Liver (tissue), 9 donors: ENCODE measurements around the gene WAC. TPM values are rescaled to one million over a fixed set of nuclear protein-coding genes. Genes with fewer than 3 reads are reported as not detected.
"Not testable (repeated sequence)": the region's sequence is repeated elsewhere in the genome, so short reads cannot be mapped to it uniquely, and the experiment has no call there.

Experiments
- DNase-seq: peaks from one replicate; pipeline ENCODE4 v3.0.0-alpha.2; 2017; ENCODE audit warnings: low spot score
- H3K27ac ChIP-seq, 2 donors: one replicate each; pipeline ENCODE4 v1.7.0; 2013; ENCODE audit warnings: inconsistent platforms in 2 of 2, low read length in 2 of 2, control low read depth in 1 of 2, low read depth in 1 of 2, mild to moderate bottlenecking in 1 of 2
- H3K27me3 ChIP-seq, 4 donors: one replicate each; pipeline versions ENCODE4 v1.6.1 to v1.7.0; 2013; ENCODE audit warnings: low read length in 3 of 4, inconsistent platforms in 1 of 4, mild to moderate bottlenecking in 1 of 4, moderate library complexity in 1 of 4; ENCODE audit not compliant: control insufficient read depth in 4 of 4, insufficient read depth in 4 of 4
- H3K36me3 ChIP-seq, 4 donors: one replicate each; pipeline versions ENCODE4 v1.6.1 to v1.7.0; 2013; ENCODE audit warnings: low read length in 3 of 4, mild to moderate bottlenecking in 3 of 4, low read depth in 1 of 4, moderate library complexity in 1 of 4; ENCODE audit not compliant: control insufficient read depth in 4 of 4, insufficient read depth in 3 of 4
- H3K4me1 ChIP-seq, 4 donors: one replicate each; pipeline versions ENCODE4 v1.6.1 to v1.7.0; 2013; ENCODE audit warnings: low read length in 3 of 4, mild to moderate bottlenecking in 3 of 4, moderate library complexity in 1 of 4; ENCODE audit not compliant: control insufficient read depth in 4 of 4, insufficient read depth in 4 of 4
- H3K4me3 ChIP-seq, 3 donors: one replicate each; pipeline versions ENCODE4 v1.6.1 to v1.7.0; 2013; ENCODE audit warnings: low read length in 3 of 3, control low read depth in 1 of 3, low read depth in 1 of 3, mild to moderate bottlenecking in 1 of 3
- H3K9ac ChIP-seq, 2 donors: one replicate each; pipeline ENCODE4 v1.7.0; 2013; ENCODE audit warnings: low read length in 2 of 2, mild to moderate bottlenecking in 2 of 2, moderate library complexity in 2 of 2, control low read depth in 1 of 2, low read depth in 1 of 2
- H3K9me3 ChIP-seq, 4 donors: one replicate each; pipeline versions ENCODE4 v1.6.1 to v1.7.0; 2013; ENCODE audit warnings: low read length in 3 of 4; ENCODE audit not compliant: control insufficient read depth in 4 of 4
- ATF3 ChIP-seq: IDR thresholded peaks from 2 replicates; pipeline ENCODE4 v1.6.1; 2016; ENCODE audit warnings: antibody characterized with exemption
- CTCF ChIP-seq: fragments of 150-350 bp; IDR thresholded peaks from 2 replicates; pipeline ENCODE4 v1.5.1; 2017; ENCODE audit warnings: improper control_type of control experiment, low read depth, low read length; ENCODE audit not compliant: missing input control
- FOXA2 ChIP-seq: IDR thresholded peaks from 2 replicates; pipeline ENCODE4 v1.6.1; 2016; ENCODE audit warnings: antibody characterized with exemption
- HNF4A ChIP-seq, 2 donors: conservative IDR thresholded peaks; 2 replicates each; pipeline ENCODE4 v1.6.1; 2016; ENCODE audit warnings: antibody characterized with exemption in 2 of 2, mild to moderate bottlenecking in 2 of 2
- MAX ChIP-seq: IDR thresholded peaks from 2 replicates; pipeline ENCODE4 v1.6.1; 2016; ENCODE audit warnings: antibody characterized with exemption
- NR2F2 ChIP-seq: IDR thresholded peaks from 2 replicates; pipeline ENCODE4 v1.6.1; 2016; ENCODE audit warnings: antibody characterized with exemption
- RAD21 ChIP-seq, 2 donors: IDR thresholded peaks; 2 replicates each; pipeline ENCODE4 v1.6.1; 2016; ENCODE audit warnings: antibody characterized with exemption in 2 of 2, mild to moderate bottlenecking in 2 of 2
- REST ChIP-seq: IDR thresholded peaks from 2 replicates; pipeline ENCODE4 v1.6.1; 2016; ENCODE audit warnings: antibody characterized with exemption, mild to moderate bottlenecking
- SP1 ChIP-seq: IDR thresholded peaks from 2 replicates; pipeline ENCODE4 v1.6.1; 2018; ENCODE audit warnings: antibody characterized with exemption, mild to moderate bottlenecking
- TAF1 ChIP-seq: conservative IDR thresholded peaks from 2 replicates; pipeline ENCODE4 v1.6.1; 2016; ENCODE audit warnings: antibody characterized with exemption, mild to moderate bottlenecking
- YY1 ChIP-seq: IDR thresholded peaks from 2 replicates; pipeline ENCODE4 v1.6.1; 2016; ENCODE audit warnings: antibody characterized with exemption, mild to moderate bottlenecking
- ZBTB33 ChIP-seq: IDR thresholded peaks from 2 replicates; pipeline ENCODE4 v1.6.1; 2016; ENCODE audit warnings: antibody characterized with exemption
- WGBS: extraction: QIAGEN DNeasy Blood & Tissue Kit; methylation state at CpG from one replicate; pipeline ENCODE4 v1.1.7; 2013; 5-methylcytosine and 5-hydroxymethylcytosine counted together
- polyA plus RNA-seq, 2 donors: library from polyadenylated mRNA; stranded (reverse) in 1 of 2; unstranded in 1 of 2; fragments of 200-250 nt in 1 of 2; fragments of >200 nt in 1 of 2; fragmentation: Nextera tagmentation in 1 of 2; extraction: Ambion mirVana in 1 of 2; gene quantifications; one replicate each; pipeline versions ENCODE4 v1.2.1 to v1.2.3, GENCODE V29; 2013 to 2015
- total RNA-seq, 2 donors: library from RNA; depleted of rRNA; stranded (reverse); fragments of >200 nt; gene quantifications; one replicate each; pipeline ENCODE4 v1.2.3, GENCODE V29; 2014
- donor health status: healthy.
- donor health status: healthy.
- donor health status: healthy.
- donor health status: healthy.
- donor health status: healthy.

The WAC gene
- total and polyA plus RNA-seq, 4 donors: 20.2 to 48.7 (median 32.0) TPM

GRCh38 chr10:28520346-28520745, 12.6 kb upstream of the WAC start:
- Histone ChIP-seq H3K9me3 (no peaks in the 10 kb centered on the region), H3K27me3 (no peaks in the 10 kb centered on the region), H3K4me1 (no peaks in the 10 kb centered on the region), H3K4me3 (no peak overlapping the region), H3K36me3 (peaks cover 0 to 7% (median 0%) of the 10 kb centered on the region in 4 donors), H3K27ac (no peak overlapping the region), H3K9ac (no peak overlapping the region)
- no peak for TF ChIP-seq NR2F2
- DNase-seq: no peak
- 96% methylated on average over 3 of the region's 3 CpGs for WGBS

GRCh38 chr10:28520828-28521227, 12.1 kb upstream of the WAC start:
- not testable (repeated sequence) for H3K36me3 ChIP-seq, H3K9ac ChIP-seq, DNase-seq, H3K27me3 ChIP-seq, H3K9me3 ChIP-seq, H3K27ac ChIP-seq, H3K4me1 ChIP-seq, H3K4me3 ChIP-seq
- WGBS: 96% methylated on average over 4 of the region's 4 CpGs

- not testable (repeated sequence) for H3K4me3 ChIP-seq, DNase-seq, H3K4me1 ChIP-seq, H3K9me3 ChIP-seq, H3K27me3 ChIP-seq, H3K27ac ChIP-seq, H3K9ac ChIP-seq, H3K36me3 ChIP-seq
- 98% methylated on average over 11 of the region's 11 CpGs for WGBS
These were observed 11.0 kb upstream of the WAC start for GRCh38 chr10:28521961-28522360.

GRCh38 chr10:28523725-28524252, 9.1 kb upstream of the WAC start:
- WGBS: over 99% methylated on average over 2 of the region's 2 CpGs
- Histone ChIP-seq H3K9ac (no peak overlapping the region), H3K36me3 (peaks cover 0 to 8% (median under 1%) of the 10 kb centered on the region in 4 donors), H3K27me3 (no peaks in the 10 kb centered on the region), H3K27ac (no peak overlapping the region), H3K9me3 (no peaks in the 10 kb centered on the region), H3K4me1 (no peaks in the 10 kb centered on the region), H3K4me3 (no peak overlapping the region)
- DNase-seq: no peak
- TF ChIP-seq REST (no peak), RAD21 (IDR thresholded peaks at IDR 0.05) (no peak), CTCF (no peak), YY1 (no peak), TAF1 (no peak), FOXA2 (no peak), SP1 (no peak), ATF3 (no peak), HNF4A (conservative IDR thresholded peaks at IDR 0.05) (no peak), ZBTB33 (no peak), NR2F2 (no peak), MAX (no peak)
